Upper lobe of right lung (tissue), 1 donor: ENCODE measurements around the gene PIGR. TPM values are rescaled to one million over a fixed set of nuclear protein-coding genes. Genes with fewer than 3 reads are reported as not detected.

ENCODE experiments used
- ATAC-seq: fragments of 200-7000 bp; cut with Tn5 transposase; one replicate; pipeline ENCODE4 v1.9.1; 2020; ENCODE audit warnings: mild to moderate bottlenecking, moderate library complexity
- DNase-seq: peaks from one replicate; pipeline ENCODE4 v3.0.0-alpha.2; 2020
- H3K27ac ChIP-seq: fragments of 200-600 bp; one replicate; pipeline ENCODE4 v1.8.0; 2022
- H3K27me3 ChIP-seq: fragments of 200-600 bp; one replicate; pipeline ENCODE4 v1.8.0; 2022; ENCODE audit warnings: mild to moderate bottlenecking
- H3K36me3 ChIP-seq: fragments of 200-600 bp; one replicate; pipeline ENCODE4 v1.8.0; 2022
- H3K4me1 ChIP-seq: fragments of 200-600 bp; one replicate; pipeline ENCODE4 v1.8.0; 2022
- H3K4me3 ChIP-seq: fragments of 200-600 bp; one replicate; pipeline ENCODE4 v1.8.0; 2022; ENCODE audit warnings: mild to moderate bottlenecking
- H3K9me3 ChIP-seq: fragments of 200-600 bp; one replicate; pipeline ENCODE4 v1.8.0; 2022
- intact Hi-C: fragments of 100-400 bp; cut with DNase I; formaldehyde crosslinking; loops from one replicate; pipeline ENCODE4 v1.11.0; 2022
- total RNA-seq: library from RNA; stranded (reverse); fragmentation: NEBNext Ultra II Directional; extraction: Animal tissue kit (Norgen Biotek cat#: 25700); gene quantifications from one replicate; pipeline ENCODE4 v1.2.1, GENCODE V29; 2021
- TF ChIP-seq, protein P1 (sequence below): fragments of 200-600 bp; IDR thresholded peaks from one replicate; pipeline ENCODE4 v1.8.0; 2022; ENCODE audit warnings: antibody characterized with exemption
- donor health status: DM: no; HTN: yes; CAD: no; lungs with severe emphysema.

The PIGR gene
- total RNA-seq, 1 donor from 2014 or later = 700 TPM

GRCh38 chr1:206958144-206958543, 11.9 kb upstream of the PIGR start:
- H3K27me3 ChIP-seq = no peaks in the 10 kb centered on the region
- no peak overlapping the region for H3K27ac ChIP-seq
- ATAC-seq = no peak
- H3K9me3 ChIP-seq = no peaks in the 10 kb centered on the region
- no peaks in the 10 kb centered on the region for H3K36me3 ChIP-seq
- no peak overlapping the region for H3K4me3 ChIP-seq
- intact Hi-C loops = no loop called here
- no peak for DNase-seq
- TF ChIP-seq, protein P1, sequence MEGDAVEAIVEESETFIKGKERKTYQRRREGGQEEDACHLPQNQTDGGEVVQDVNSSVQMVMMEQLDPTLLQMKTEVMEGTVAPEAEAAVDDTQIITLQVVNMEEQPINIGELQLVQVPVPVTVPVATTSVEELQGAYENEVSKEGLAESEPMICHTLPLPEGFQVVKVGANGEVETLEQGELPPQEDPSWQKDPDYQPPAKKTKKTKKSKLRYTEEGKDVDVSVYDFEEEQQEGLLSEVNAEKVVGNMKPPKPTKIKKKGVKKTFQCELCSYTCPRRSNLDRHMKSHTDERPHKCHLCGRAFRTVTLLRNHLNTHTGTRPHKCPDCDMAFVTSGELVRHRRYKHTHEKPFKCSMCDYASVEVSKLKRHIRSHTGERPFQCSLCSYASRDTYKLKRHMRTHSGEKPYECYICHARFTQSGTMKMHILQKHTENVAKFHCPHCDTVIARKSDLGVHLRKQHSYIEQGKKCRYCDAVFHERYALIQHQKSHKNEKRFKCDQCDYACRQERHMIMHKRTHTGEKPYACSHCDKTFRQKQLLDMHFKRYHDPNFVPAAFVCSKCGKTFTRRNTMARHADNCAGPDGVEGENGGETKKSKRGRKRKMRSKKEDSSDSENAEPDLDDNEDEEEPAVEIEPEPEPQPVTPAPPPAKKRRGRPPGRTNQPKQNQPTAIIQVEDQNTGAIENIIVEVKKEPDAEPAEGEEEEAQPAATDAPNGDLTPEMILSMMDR = no peak
- no peaks in the 10 kb centered on the region for H3K4me1 ChIP-seq

DNA sequence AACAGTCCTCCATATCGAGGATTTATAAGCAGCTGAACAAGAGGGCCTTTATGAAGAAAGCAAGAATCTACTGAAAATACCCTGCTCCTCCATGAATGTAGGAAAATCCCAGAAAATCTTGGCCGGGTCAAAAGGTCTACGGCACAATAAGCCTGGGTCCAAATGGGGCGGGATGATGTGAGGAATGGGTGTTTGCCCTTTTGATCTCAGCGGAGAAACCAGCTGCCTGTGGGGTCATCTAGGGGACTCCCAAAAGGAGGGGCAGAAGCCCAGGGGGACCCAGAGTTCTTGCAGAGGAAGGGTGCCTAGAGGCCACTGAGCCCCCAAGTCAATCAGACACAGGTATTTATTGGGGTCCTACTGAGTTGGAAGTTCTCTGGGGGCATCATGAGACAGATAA, 11.4 kb upstream of the PIGR start:
- Histone ChIP-seq H3K4me1 (no peaks in the 10 kb centered on the region), H3K27me3 (no peaks in the 10 kb centered on the region), H3K4me3 (no peak overlapping the region), H3K27ac (no peak overlapping the region), H3K36me3 (no peaks in the 10 kb centered on the region), H3K9me3 (no peaks in the 10 kb centered on the region)
- no peak for DNase-seq
- ATAC-seq = no peak
- TF ChIP-seq, protein P1 = no peak
- intact Hi-C loops = no loop called here

DNA sequence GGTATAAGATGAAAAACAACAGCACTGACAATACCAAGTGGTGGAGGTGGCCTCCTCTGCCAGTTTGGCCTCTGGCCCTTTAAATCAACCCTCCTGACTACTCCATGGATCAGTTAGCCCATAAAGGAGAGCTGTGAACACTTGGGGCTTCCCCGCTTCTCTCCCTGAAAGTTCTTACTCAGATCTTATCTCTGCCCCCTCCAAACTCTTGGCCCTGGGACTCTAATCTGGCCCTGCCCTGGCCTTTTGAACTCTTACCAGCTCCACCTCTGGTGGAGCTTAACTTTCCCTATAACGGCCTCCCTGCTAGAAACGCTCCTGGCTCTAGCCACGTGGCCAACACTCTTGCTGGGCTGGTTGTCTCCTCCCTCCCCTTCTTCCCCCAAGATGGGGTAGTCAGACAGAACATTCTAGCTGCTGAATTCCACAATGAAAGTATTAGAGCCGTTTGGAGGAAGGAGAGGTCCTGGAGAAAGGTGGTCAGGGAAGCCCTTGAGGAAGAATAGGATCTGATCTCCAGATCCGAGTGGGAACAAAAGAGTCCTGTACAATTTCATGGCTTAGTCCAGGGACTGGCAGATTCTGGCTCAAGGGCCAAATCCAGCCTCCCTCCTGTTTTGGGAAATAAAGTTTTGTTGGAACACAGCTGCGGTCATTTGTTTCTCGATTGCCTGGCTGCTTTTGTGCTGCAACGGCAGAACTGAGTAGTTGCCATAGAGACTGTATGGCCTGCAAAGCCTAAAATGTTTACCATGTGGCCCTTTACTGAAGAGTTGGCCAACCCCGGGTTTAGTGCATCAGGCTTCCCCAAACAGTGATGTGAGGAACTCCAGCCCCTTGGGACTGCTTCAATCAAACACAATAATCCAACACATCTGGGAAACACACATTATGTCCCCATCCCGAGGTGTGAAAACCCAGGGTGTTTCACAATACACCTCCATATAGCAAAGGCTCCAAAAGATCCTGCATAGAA, 9.5 kb upstream of the PIGR start:
- intact Hi-C loops = no loop called here
- peak; percentile 51 for ATAC-seq
- no peak overlapping the region for H3K4me3 ChIP-seq
- H3K27ac ChIP-seq = no peak overlapping the region
- no peaks in the 10 kb centered on the region for H3K36me3 ChIP-seq
- H3K27me3 ChIP-seq = no peaks in the 10 kb centered on the region
- DNase-seq = no peak
- no peaks in the 10 kb centered on the region for H3K4me1 ChIP-seq
- TF ChIP-seq, protein P1 = no peak
- no peaks in the 10 kb centered on the region for H3K9me3 ChIP-seq

- intact Hi-C loops = no loop called here
- ATAC-seq = no peak
- no peaks in the 10 kb centered on the region for H3K27me3 ChIP-seq
- H3K36me3 ChIP-seq = no peaks in the 10 kb centered on the region
- H3K9me3 ChIP-seq = no peaks in the 10 kb centered on the region
- no peaks in the 10 kb centered on the region for H3K4me1 ChIP-seq
- TF ChIP-seq, protein P1 = no peak
- H3K4me3 ChIP-seq = no peak overlapping the region
- peak overlapping the region; percentile 5 for H3K27ac ChIP-seq
- DNase-seq = no peak
Measured at GRCh38 chr1:206954459-206955342, 8.4 kb upstream of the PIGR start.

- H3K27ac ChIP-seq = peak overlapping the region; percentile 5
- no peaks in the 10 kb centered on the region for H3K36me3 ChIP-seq
- H3K9me3 ChIP-seq = no peaks in the 10 kb centered on the region
- intact Hi-C loops = no loop called here
- H3K4me1 ChIP-seq = no peaks in the 10 kb centered on the region
- H3K27me3 ChIP-seq = no peaks in the 10 kb centered on the region
- H3K4me3 ChIP-seq = no peak overlapping the region
- TF ChIP-seq, protein P1 = no peak
- DNase-seq (no peak), ATAC-seq (peak; percentile 49)
Measured at GRCh38 chr1:206953626-206954025, 7.4 kb upstream of the PIGR start.
